ENCODE measurements around the gene SMPD2.
"Not testable (repeated sequence)": the region's sequence is repeated elsewhere in the genome, so short reads cannot be mapped to it uniquely, and the experiment has no call there.

SMPD2 gene

GRCh38 chr6:109456111-109456583 lies 15.6 kb downstream of the SMPD2 start:
- peak in 9 of 42 donors; percentile 32 to 66 (median 46) for DNase-seq
- intact Hi-C loops (cut with DNase I) = no loop called here

- DNase-seq = peak in 15 of 42 donors; percentile 30 to 78 (median 55)
These were observed 16.4 kb downstream of the SMPD2 start for GRCh38 chr6:109456710-109457561.

DNA sequence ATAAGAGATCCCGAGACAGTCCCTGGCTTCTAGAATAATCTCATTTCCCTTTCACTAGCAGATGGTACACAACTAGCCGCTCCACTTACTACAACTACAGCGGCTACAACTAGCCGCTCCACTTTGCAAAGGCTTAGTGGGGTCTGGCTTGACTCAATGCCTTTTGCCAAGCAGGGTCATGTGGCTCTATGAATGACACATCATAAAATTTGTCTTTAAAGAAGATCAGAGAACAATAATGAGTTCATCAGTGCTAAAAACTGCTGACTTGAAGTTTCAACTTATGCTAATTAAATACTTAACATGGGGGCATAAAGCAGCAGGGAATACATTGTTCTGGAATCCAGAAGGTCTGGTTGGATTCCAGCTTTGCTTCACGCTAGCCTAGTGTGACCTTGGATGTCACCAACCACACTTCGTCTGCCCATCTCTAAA lies 17.1 kb downstream of the SMPD2 start:
- intact Hi-C loops (cut with DNase I) = no loop called here
- DNase-seq = peak in 2 of 42 donors; percentile 12 to 14

More at GRCh38 chr6:109456710-109457561, 16.4 kb downstream of the SMPD2 start:
- intact Hi-C loops (cut with DNase I) = no loop called here

- intact Hi-C loops (cut with DNase I) = no loop called here
- peak in 5 of 42 donors; percentile 34 to 55 (median 38) for DNase-seq
These were observed 18.4 kb downstream of the SMPD2 start for GRCh38 chr6:109458774-109459531.

- intact Hi-C loops (cut with DNase I) = no loop called here
- DNase-seq = peak in 2 of 42 donors; percentile 11 to 14
These were observed 19.8 kb downstream of the SMPD2 start for GRCh38 chr6:109460161-109460829.

DNA sequence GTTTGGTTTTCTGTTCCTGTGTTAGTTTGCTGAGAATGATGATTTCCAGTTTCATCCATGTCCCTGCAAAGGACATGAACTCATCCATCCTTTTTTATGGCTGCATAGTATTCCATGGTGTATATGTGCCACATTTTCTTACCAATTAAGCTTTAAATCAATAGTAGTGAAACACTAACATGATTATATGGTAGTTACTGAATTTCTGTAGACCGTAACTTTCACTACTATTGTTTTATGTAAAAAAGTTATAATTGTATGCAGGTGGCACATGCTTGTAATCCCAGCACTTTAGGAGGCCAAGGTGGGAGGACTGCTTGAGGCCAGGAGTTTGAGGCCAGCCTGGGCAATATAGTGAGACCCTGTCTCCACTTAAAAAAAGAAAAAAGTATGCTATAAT lies 20.7 kb downstream of the SMPD2 start:
- intact Hi-C loops (cut with DNase I); DNase-seq: not testable (repeated sequence)

- intact Hi-C loops (cut with DNase I) = no loop called here
- DNase-seq = peak in 1 of 42 donors; percentile 9
These were observed 21.4 kb downstream of the SMPD2 start for GRCh38 chr6:109461733-109462526.

- DNase-seq = peak in 33 of 42 donors; percentile 30 to 81 (median 63)
- intact Hi-C loops (cut with DNase I) = no loop called here
These were observed 25.2 kb downstream of the SMPD2 start for GRCh38 chr6:109465772-109466171.

DNA sequence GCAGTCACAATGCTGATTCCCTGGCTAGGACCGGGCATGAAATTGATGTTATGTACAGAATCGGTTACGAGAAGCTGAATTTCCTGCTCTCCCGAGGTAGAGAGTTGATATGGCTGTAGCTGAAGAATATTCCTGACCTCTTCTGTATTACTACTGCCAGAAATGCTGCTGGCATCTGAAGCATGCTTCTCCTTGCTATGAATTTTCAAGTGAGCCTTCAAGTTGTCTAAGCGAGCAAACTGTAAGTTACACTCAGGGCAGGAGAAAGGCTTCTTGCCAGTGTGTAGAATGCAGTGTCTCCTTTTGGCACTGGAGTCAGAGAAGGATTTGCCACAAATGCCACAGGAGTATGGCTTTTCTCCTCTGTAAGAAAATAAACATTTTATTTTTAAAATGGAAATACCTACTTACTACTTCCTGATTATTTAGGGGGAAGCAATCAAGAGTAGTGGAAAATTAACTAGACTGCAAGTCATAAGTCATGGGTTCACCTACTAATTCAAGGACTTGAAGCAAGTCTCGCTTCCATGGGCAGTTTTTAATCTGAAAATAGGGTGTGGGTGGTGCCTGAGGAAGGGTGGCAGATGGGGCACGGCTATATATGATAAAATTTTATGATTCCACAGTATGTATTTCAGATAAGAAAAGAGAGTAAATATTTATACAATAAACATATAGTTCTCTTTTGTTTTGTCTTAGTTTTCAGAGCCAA lies 25.8 kb downstream of the SMPD2 start:
- no peak for DNase-seq
- intact Hi-C loops (cut with DNase I) = no loop called here

DNA sequence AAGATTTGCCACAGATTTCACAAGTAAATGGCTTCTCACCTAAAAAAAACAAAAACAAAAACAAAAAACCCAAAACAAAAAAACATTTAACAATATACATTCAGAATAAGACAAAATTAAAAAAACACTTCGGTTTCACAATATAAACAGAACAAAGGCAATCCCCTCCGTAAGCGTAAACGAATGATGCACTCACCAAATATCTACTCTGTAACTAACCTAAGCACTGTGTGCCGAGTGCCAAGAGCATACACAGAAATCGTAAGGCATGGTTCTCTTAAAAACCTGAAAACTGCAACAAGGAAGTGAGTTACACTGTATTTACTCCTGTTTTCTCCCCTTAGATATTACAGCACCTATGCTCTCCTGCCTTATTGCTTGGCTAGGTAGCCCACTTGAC lies 27.2 kb downstream of the SMPD2 start:
- DNase-seq = no peak
- intact Hi-C loops (cut with DNase I) = no loop called here

GRCh38 chr6:109469591-109470189 lies 29.2 kb downstream of the SMPD2 start:
- intact Hi-C loops (cut with DNase I) = no loop called here
- peak in 1 of 42 donors; percentile 24 for DNase-seq

- intact Hi-C loops (cut with DNase I) = no loop called here
- peak in 1 of 42 donors; percentile 21 for DNase-seq
These were observed 30.7 kb downstream of the SMPD2 start for GRCh38 chr6:109471105-109471810.

DNA sequence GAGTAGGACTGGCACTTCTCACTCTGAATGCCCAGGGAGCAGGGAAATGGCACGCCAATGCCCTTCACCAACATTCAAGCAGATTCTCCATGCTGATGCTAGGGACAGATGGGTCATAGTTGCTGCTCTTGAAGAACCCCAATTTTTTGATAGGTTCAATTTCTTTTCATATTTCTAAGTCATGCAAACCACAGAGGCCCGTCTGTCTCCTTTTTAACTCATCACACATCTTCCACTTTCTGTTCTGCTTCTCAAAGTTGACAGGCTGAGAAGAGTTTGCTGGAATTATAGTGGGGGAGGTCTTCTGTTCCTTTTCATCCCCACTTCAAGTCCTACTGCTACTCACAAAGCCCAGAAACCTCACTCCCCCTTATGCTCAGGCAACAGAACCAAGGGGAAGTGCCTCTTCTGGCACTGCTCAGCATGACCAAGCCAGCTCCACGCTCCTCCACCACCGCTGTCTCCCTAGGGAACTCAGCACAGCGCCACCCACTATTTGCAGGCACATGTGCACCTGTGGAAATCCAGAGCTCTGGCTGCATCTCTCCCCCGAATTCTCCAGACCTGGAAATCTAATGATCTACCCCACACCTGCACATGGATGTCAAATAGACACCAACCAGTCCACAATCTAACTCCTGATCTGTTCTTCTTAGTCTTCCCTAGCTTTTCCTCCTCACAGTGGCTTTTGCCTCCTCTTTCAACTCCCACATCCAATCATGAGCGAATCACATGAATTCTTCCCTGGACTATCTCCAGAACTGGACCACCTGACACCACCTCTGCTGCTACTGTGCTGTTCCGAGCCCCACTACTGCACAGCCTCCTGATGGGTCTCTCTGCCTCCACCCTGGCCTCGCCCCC lies 31.8 kb downstream of the SMPD2 start:
- DNase-seq = peak in 37 of 42 donors; percentile 50 to 93 (median 72)
- intact Hi-C loops (cut with DNase I) = no loop called here

DNA sequence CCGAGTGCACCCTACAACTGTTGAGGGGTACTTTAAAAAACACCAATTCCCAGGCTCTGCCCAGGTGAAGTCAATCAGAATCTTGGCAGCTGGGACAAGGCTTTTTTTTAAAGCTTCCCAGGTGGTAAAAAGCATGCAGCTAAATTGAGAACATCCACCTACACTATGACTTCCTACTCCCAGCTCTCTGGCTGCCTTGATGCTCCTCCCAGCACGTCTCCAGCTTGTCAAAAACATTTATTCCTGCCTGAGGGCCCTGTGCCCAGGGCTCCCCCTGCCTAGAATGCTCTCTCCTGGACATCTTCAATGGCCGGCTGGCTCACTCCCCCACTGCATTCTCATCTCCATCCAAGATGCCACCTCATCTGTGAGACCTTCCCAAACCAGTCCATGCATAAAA lies 32.6 kb downstream of the SMPD2 start:
- intact Hi-C loops (cut with DNase I) = no loop called here
- DNase-seq = peak in 26 of 42 donors; percentile 31 to 85 (median 52)

DNA sequence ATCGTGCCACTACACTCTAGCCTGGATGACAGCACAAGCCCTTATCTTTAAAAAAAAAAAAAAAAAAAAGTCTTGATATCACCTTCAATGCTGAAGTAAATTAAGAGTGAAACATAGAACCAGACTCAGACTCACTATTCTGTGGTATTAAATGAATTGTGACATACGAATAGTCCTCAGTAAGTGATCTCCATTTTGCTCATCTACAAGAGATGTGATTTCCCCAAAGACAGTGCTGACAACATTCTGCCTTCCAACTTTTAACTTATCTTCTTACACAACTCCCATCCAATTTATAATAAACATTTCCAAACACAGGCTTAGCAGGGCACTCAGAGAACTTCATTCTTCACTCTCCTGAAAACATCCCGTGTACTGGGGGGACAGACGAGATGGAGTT lies 34.5 kb downstream of the SMPD2 start:
- DNase-seq = no peak
- intact Hi-C loops (cut with DNase I) = no loop called here

DNA sequence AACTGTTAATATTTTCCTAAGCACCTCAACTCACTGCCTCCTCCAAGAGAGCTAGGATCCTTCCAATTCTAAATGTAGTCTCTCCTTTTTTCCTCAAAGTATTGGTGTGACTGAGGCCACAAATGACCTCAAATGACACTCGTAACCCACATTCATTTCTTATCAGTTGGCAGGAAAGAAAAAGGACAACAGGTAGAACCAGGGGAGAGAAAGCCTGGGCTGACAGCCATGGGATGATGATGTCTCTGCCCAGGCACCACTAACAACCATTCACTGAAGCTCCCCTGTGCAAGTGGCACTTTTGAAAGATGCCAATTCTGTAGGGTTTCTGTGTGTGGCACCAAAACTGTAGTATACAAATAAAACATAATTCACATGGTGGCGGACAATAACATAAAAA lies 35.1 kb downstream of the SMPD2 start:
- intact Hi-C loops (cut with DNase I) = no loop called here
- DNase-seq = peak in 1 of 42 donors; percentile 17

Measured in head of caudate nucleus (tissue), 42 donors.